Mononuclear cell (primary cell): ENCODE results near the gene FRMD4B. TPM values are rescaled to one million over a fixed set of nuclear protein-coding genes. Genes with fewer than 3 reads are reported as not detected.
"Not testable (repeated sequence)": the region's sequence is repeated elsewhere in the genome, so short reads cannot be mapped to it uniquely, and the experiment has no call there.

Experiments
- H3K27me3 ChIP-seq: 2 replicates; pipeline ENCODE4 v1.6.0; 2011; ENCODE audit warnings: low read length, control low read depth; ENCODE audit not compliant: insufficient read depth
- H3K4me1 ChIP-seq: 2 replicates; pipeline ENCODE4 v1.5.1; 2011; ENCODE audit warnings: mild to moderate bottlenecking, low read length, control low read depth; ENCODE audit not compliant: insufficient read depth
- H3K4me3 ChIP-seq: 2 replicates; pipeline ENCODE4 v1.5.1; 2011; ENCODE audit warnings: mild to moderate bottlenecking, low read length, moderate library complexity
- H3K9me3 ChIP-seq: 2 replicates; pipeline ENCODE4 v1.5.1; 2011; ENCODE audit warnings: low read depth, mild to moderate bottlenecking, control low read depth, low read length
- total RNA-seq: library from RNA; depleted of rRNA; stranded (reverse); fragments of >200 nt; gene quantifications from one replicate; pipeline ENCODE4 v1.2.3, GENCODE V29; 2012

Gene FRMD4B
- total RNA-seq, 1 donor, result 26.3 TPM

- H3K4me3 ChIP-seq, result no peak overlapping the region
- H3K27me3 ChIP-seq, result no peaks in the 10 kb centered on the region
- no peaks in the 10 kb centered on the region for H3K9me3 ChIP-seq
- no peaks in the 10 kb centered on the region for H3K4me1 ChIP-seq
These were observed 135.9 kb downstream of the FRMD4B start for GRCh38 chr3:69250014-69250413.

DNA sequence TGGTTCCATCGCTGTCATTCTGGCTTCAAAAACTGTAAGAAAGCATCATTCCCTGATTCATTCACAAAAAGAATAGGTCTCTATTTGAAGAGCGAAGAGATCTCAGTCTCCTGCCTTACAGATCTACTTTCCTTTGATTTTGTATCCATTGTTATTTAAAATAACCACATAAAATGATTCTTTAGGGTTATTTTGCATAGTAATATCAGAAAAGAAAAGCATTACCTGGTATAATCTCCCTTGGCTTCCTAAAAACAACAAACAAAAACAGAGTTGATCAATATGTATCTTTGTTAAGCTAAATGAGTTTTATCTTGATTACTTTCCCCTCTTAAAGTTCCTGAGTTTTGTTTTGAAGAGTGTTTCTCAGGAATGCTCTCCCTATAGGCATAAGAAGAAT, 136.9 kb downstream of the FRMD4B start:
- Histone ChIP-seq H3K27me3 (no peaks in the 10 kb centered on the region), H3K4me3 (no peak overlapping the region), H3K4me1 (no peaks in the 10 kb centered on the region), H3K9me3 (no peaks in the 10 kb centered on the region)

DNA sequence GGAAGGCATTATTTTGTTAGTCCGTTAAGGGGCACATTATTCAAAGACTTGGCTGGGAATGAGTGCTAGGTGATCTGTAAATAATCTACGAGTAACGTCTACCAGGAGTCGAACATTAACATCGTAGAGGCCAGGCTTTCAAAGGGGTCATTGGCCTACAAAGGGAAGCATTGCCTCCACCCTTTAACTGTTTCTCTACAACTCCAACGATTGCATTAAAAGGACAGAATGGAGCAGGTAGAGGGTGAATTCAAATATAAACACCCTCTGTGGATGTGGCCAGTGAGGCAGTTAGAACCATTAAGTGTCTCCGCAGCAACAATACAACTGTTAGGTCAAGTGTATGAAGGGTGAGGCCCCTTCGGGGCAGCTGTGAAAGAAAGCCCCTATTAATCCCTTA, 137.5 kb downstream of the FRMD4B start:
- no peaks in the 10 kb centered on the region for H3K27me3 ChIP-seq
- H3K4me3 ChIP-seq, result no peak overlapping the region
- H3K9me3 ChIP-seq, result no peaks in the 10 kb centered on the region
- no peaks in the 10 kb centered on the region for H3K4me1 ChIP-seq

GRCh38 chr3:69246612-69247011, 139.3 kb downstream of the FRMD4B start:
- Histone ChIP-seq H3K4me3 (no peak overlapping the region), H3K4me1 (no peaks in the 10 kb centered on the region), H3K27me3 (no peaks in the 10 kb centered on the region), H3K9me3 (no peaks in the 10 kb centered on the region)

GRCh38 chr3:69244039-69244438, 141.8 kb downstream of the FRMD4B start:
- no peaks in the 10 kb centered on the region for H3K9me3 ChIP-seq
- H3K4me3 ChIP-seq, result no peak overlapping the region
- H3K27me3 ChIP-seq, result no peaks in the 10 kb centered on the region
- H3K4me1 ChIP-seq, result no peaks in the 10 kb centered on the region

GRCh38 chr3:69241769-69242168, 144.1 kb downstream of the FRMD4B start:
- Histone ChIP-seq H3K4me3 (no peak overlapping the region), H3K27me3 (no peaks in the 10 kb centered on the region), H3K9me3 (no peaks in the 10 kb centered on the region), H3K4me1 (peaks cover 5% of the 10 kb centered on the region)

- H3K27me3 ChIP-seq, result no peaks in the 10 kb centered on the region
- H3K4me1 ChIP-seq, result peaks cover 5% of the 10 kb centered on the region
- no peaks in the 10 kb centered on the region for H3K9me3 ChIP-seq
- no peak overlapping the region for H3K4me3 ChIP-seq
These were observed 145.0 kb downstream of the FRMD4B start for GRCh38 chr3:69240651-69241568.

- Histone ChIP-seq H3K27me3 (no peaks in the 10 kb centered on the region), H3K4me3 (no peak overlapping the region), H3K9me3 (no peaks in the 10 kb centered on the region), H3K4me1 (peaks cover 5% of the 10 kb centered on the region)
These were observed 146.8 kb downstream of the FRMD4B start for GRCh38 chr3:69239063-69239462.

- H3K9me3 ChIP-seq, result no peaks in the 10 kb centered on the region
- H3K4me1 ChIP-seq, result peaks cover 5% of the 10 kb centered on the region
- no peaks in the 10 kb centered on the region for H3K27me3 ChIP-seq
- no peak overlapping the region for H3K4me3 ChIP-seq
These were observed 148.8 kb downstream of the FRMD4B start for GRCh38 chr3:69236812-69237707.

DNA sequence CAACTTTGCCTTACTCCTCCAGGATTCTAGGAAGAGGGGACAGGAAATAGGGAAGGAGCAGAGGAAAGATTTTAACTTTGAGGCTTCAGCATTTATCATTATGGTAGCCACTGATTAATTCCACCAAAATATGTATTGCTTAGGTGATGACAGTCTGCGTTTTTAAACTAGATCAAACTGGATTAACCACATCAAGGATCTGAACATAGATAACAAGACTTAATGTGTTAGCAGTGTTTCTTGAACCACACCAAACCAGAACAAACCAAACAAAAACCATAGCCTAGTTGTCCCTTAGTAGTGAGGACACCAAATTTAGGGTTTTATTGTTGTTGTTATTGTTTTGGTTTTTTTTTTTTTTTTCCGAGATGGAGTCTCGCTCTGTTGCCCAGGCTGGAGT, 150.0 kb downstream of the FRMD4B start:
- Histone ChIP-seq H3K4me3 (no peak overlapping the region), H3K27me3 (no peaks in the 10 kb centered on the region), H3K9me3 (no peaks in the 10 kb centered on the region), H3K4me1 (peaks cover 5% of the 10 kb centered on the region)

- not testable (repeated sequence) for H3K27me3 ChIP-seq, H3K4me3 ChIP-seq, H3K9me3 ChIP-seq, H3K4me1 ChIP-seq
These were observed 150.7 kb downstream of the FRMD4B start for GRCh38 chr3:69235227-69235626.

- H3K27me3 ChIP-seq, result no peaks in the 10 kb centered on the region
- H3K9me3 ChIP-seq, result no peaks in the 10 kb centered on the region
- H3K4me1 ChIP-seq, result peaks cover 5% of the 10 kb centered on the region
- no peak overlapping the region for H3K4me3 ChIP-seq
These were observed 153.4 kb downstream of the FRMD4B start for GRCh38 chr3:69232482-69232881.

GRCh38 chr3:69231929-69232440, 153.9 kb downstream of the FRMD4B start:
- peaks cover 1% of the 10 kb centered on the region for H3K4me1 ChIP-seq
- no peaks in the 10 kb centered on the region for H3K9me3 ChIP-seq
- H3K4me3 ChIP-seq, result no peak overlapping the region
- no peaks in the 10 kb centered on the region for H3K27me3 ChIP-seq

DNA sequence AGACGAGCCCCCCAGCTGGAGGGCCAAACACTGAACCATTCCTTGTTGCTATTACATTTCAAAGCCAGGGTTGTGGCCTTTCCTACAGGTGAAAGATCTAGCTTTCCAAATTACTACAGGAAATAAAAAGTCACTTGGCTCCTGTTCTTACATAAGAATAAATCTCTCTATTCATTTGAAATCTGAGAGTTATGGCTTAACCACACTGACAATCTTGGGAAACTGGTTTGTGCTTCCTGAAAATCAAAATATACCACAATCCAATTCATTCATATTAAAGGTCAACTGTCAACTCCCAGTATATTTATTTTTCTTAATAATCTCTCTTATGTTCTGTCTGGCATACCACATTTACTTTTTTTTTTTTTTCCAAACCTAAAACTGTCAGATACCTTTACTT, 159.8 kb downstream of the FRMD4B start:
- Histone ChIP-seq H3K9me3 (no peaks in the 10 kb centered on the region), H3K27me3 (no peaks in the 10 kb centered on the region), H3K4me3 (no peak overlapping the region), H3K4me1 (no peaks in the 10 kb centered on the region)

DNA sequence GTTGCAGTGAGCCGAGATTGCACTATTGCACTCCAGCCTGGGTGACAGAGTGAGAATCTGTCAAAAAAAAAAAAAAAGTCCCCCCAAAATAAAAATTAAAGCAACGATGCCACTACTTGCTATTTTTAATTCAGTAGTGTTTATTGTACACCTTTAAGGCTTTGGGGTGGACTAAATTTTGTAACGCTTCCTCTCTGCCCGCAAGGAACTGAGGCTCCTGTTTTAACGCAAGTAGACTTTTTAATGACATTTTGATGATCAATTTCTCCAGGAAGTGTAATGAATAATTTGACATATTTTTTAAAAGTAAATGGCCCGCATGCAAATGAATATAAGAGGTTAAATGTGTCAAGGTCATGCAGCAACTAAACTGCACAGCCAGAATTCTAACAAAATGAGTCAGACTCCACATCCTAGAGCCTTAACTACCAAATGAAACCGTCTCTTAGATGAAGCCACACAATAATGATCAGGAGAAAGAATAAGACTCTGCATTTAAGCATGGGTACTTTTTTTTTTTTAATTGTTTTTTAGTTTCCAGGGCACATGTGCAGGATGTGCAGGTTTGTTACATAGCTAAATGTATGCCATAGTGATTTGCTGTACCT, 166.7 kb downstream of the FRMD4B start:
- no peaks in the 10 kb centered on the region for H3K9me3 ChIP-seq
- no peak overlapping the region for H3K4me3 ChIP-seq
- H3K4me1 ChIP-seq, result no peaks in the 10 kb centered on the region
- no peaks in the 10 kb centered on the region for H3K27me3 ChIP-seq
